ENCODE data around the gene OSBPL2.
A peak's percentile ranks its signal among the peaks of the same experiment; 100 is the strongest.

Gene OSBPL2

DNA sequence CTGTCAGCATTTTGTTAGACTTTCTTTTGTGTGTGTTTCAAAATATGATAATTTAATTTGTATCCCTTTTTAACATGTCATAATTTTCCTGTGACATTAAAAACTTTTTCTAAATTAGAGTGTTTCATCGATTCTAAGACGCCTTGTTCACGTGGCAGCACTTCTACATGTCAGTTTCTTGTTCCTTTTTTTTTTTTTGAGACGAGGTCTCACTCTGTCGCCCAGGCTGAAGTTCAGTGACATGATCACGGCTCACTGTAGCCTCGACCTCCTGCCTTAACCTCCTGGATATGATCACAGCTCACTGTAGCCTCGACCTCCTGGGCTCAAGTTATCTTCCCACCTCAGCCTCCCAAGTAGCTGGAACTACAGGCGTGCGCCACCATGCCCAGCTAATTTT lies 36.9 kb downstream of the OSBPL2 start:
- H3K4me3 ChIP-seq (ENCODE audit: low read depth, low read length) = no peak overlapping the region
- no peak for DNase-seq
- no CpG with 5 or more reads among the region's 10 CpGs for WGBS (ENCODE audit: extremely low coverage, insufficient coverage, insufficient read length)

DNA sequence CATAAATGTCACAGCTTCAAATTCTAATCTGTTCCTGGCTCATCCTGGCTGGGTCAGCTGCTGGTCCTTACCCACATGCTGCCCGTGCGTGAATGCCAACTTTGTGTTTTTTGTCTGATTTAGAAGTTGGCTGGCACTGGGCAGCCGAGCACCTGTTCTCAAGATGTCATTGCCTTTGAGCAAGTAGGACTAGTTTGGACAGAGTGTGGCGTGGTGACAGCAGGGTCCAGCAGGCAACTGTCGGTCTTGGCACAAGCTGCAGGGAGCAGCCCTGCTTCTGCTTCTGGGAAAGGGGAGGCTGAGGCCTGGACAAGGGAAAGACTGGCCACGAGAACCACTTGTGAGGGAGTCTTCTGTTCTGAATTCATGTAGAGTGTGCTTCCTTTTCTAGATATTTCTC lies 38.1 kb downstream of the OSBPL2 start:
- Histone ChIP-seq H3K14ac (ENCODE audit: low read length) (no peak overlapping the region), H3K27me3 (ENCODE audit: insufficient read depth, low read length) (no peaks in the 10 kb centered on the region), H3K9ac (ENCODE audit: low read length) (no peak overlapping the region), H3K4me3 (ENCODE audit: low read depth, low read length) (no peak overlapping the region), H3K4me2 (ENCODE audit: low read length) (no peak overlapping the region), H3K79me2 (ENCODE audit: control insufficient read depth, insufficient read depth, low read length, poor library complexity) (peaks cover 2% of the 10 kb centered on the region), H3K9me3 (ENCODE audit: insufficient read depth, low read depth, low read length) (peaks cover 5% of the 10 kb centered on the region), H3K27ac (ENCODE audit: low read depth, low read length) (no peak overlapping the region), H3K23ac (ENCODE audit: low read length) (no peak overlapping the region), H2AK5ac (ENCODE audit: low read length) (no peak overlapping the region), H3K36me3 (ENCODE audit: control insufficient read depth in 1 of 2, insufficient read depth in 2 of 2, low read length in 2 of 2) (peaks cover 64 to 69% of the 10 kb centered on the region in 2 experiments), H2BK12ac (ENCODE audit: low read length) (no peak overlapping the region), H3K79me1 (ENCODE audit: low read length) (no peaks in the 10 kb centered on the region), H2BK5ac (ENCODE audit: low read depth, low read length, poor library complexity) (no peak overlapping the region), H3K4ac (ENCODE audit: low read depth, low read length) (no peak overlapping the region), H4K91ac (ENCODE audit: low read depth, low read length) (no peak overlapping the region), H3K4me1 (ENCODE audit: control insufficient read depth in 1 of 2, insufficient read depth in 2 of 2, low read length in 2 of 2) (peaks cover 0 to 2% of the 10 kb centered on the region in 2 experiments), H4K8ac (ENCODE audit: low read depth, low read length) (no peak overlapping the region), H2BK120ac (ENCODE audit: insufficient read depth, low read length, poor library complexity) (no peak overlapping the region), H2AFZ (ENCODE audit: insufficient read depth, low read length, poor library complexity) (no peak overlapping the region), H4K12ac (ENCODE audit: low read depth, low read length) (no peak overlapping the region), H3K18ac (ENCODE audit: low read length) (no peak overlapping the region)
- WGBS (ENCODE audit: extremely low coverage, insufficient coverage, insufficient read length) = no CpG with 5 or more reads among the region's 6 CpGs
- no peak for DNase-seq

More for the DNA sequence above, 36.9 kb downstream of the OSBPL2 start:
- peaks cover 2% of the 10 kb centered on the region for H3K79me2 ChIP-seq (ENCODE audit: control insufficient read depth, insufficient read depth, low read length, poor library complexity)
- H3K4ac ChIP-seq (ENCODE audit: low read depth, low read length) = no peak overlapping the region
- no peak overlapping the region for H3K9ac ChIP-seq (ENCODE audit: low read length)
- no peak overlapping the region for H2AFZ ChIP-seq (ENCODE audit: insufficient read depth, low read length, poor library complexity)
- peaks cover 58 to 62% of the 10 kb centered on the region in 2 experiments for H3K36me3 ChIP-seq (ENCODE audit: control insufficient read depth in 1 of 2, insufficient read depth in 2 of 2, low read length in 2 of 2)
- peaks cover 2% of the 10 kb centered on the region for H3K9me3 ChIP-seq (ENCODE audit: insufficient read depth, low read depth, low read length)
- no peak overlapping the region for H4K12ac ChIP-seq (ENCODE audit: low read depth, low read length)
- no peak overlapping the region for H2BK12ac ChIP-seq (ENCODE audit: low read length)
- no peaks in the 10 kb centered on the region for H3K27me3 ChIP-seq (ENCODE audit: insufficient read depth, low read length)
- no peak overlapping the region for H3K18ac ChIP-seq (ENCODE audit: low read length)
- H2BK120ac ChIP-seq (ENCODE audit: insufficient read depth, low read length, poor library complexity) = no peak overlapping the region
- H3K23ac ChIP-seq (ENCODE audit: low read length) = no peak overlapping the region
- no peak overlapping the region for H2BK5ac ChIP-seq (ENCODE audit: low read depth, low read length, poor library complexity)
- no peak overlapping the region for H3K4me2 ChIP-seq (ENCODE audit: low read length)
- no peak overlapping the region for H3K27ac ChIP-seq (ENCODE audit: low read depth, low read length)
- H2AK5ac ChIP-seq (ENCODE audit: low read length) = no peak overlapping the region
- H3K14ac ChIP-seq (ENCODE audit: low read length) = no peak overlapping the region
- H4K8ac ChIP-seq (ENCODE audit: low read depth, low read length) = no peak overlapping the region
- peaks cover 0 to 2% of the 10 kb centered on the region in 2 experiments for H3K4me1 ChIP-seq (ENCODE audit: control insufficient read depth in 1 of 2, insufficient read depth in 2 of 2, low read length in 2 of 2)
- H4K91ac ChIP-seq (ENCODE audit: low read depth, low read length) = no peak overlapping the region
- no peaks in the 10 kb centered on the region for H3K79me1 ChIP-seq (ENCODE audit: low read length)

DNA sequence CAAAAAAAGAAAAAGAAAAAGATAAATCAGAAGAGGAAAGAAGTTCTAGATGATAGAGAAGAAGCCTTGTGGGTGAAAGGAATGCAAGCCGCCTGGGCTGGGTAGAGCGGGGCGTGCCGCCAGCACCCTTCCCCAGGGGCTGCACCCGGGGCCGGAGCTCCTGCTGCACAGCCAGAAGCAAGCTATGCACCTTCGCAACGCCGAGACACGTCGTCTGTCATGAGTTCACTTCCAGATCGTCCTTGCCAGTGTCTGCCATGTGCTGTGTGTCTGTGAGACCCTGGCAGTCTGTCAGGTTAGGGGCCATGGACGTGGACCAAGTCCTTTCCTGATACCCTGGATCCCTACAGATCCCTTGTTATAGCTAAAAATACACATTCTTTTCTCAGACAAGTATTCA lies 38.9 kb downstream of the OSBPL2 start:
- H3K4me3 ChIP-seq (ENCODE audit: low read depth, low read length) = no peak overlapping the region
- no peak overlapping the region for H2AK5ac ChIP-seq (ENCODE audit: low read length)
- H3K18ac ChIP-seq (ENCODE audit: low read length) = no peak overlapping the region
- peak in 1 of 2 donors; percentile 3 for DNase-seq
- peaks cover 2% of the 10 kb centered on the region for H3K79me2 ChIP-seq (ENCODE audit: control insufficient read depth, insufficient read depth, low read length, poor library complexity)
- H3K14ac ChIP-seq (ENCODE audit: low read length) = no peak overlapping the region
- no peak overlapping the region for H4K91ac ChIP-seq (ENCODE audit: low read depth, low read length)
- H3K4me1 ChIP-seq (ENCODE audit: control insufficient read depth in 1 of 2, insufficient read depth in 2 of 2, low read length in 2 of 2) = peaks cover 2% of the 10 kb centered on the region in 2 experiments
- no peak overlapping the region for H2BK12ac ChIP-seq (ENCODE audit: low read length)
- peaks cover 63 to 68% of the 10 kb centered on the region in 2 experiments for H3K36me3 ChIP-seq (ENCODE audit: control insufficient read depth in 1 of 2, insufficient read depth in 2 of 2, low read length in 2 of 2)
- H4K8ac ChIP-seq (ENCODE audit: low read depth, low read length) = no peak overlapping the region
- no peak overlapping the region for H3K4me2 ChIP-seq (ENCODE audit: low read length)
- no peaks in the 10 kb centered on the region for H3K79me1 ChIP-seq (ENCODE audit: low read length)
- no peak overlapping the region for H4K12ac ChIP-seq (ENCODE audit: low read depth, low read length)
- no peak overlapping the region for H2BK5ac ChIP-seq (ENCODE audit: low read depth, low read length, poor library complexity)
- no peaks in the 10 kb centered on the region for H3K27me3 ChIP-seq (ENCODE audit: insufficient read depth, low read length)
- no peak overlapping the region for H3K9ac ChIP-seq (ENCODE audit: low read length)
- no peak overlapping the region for H3K23ac ChIP-seq (ENCODE audit: low read length)
- no peak overlapping the region for H2BK120ac ChIP-seq (ENCODE audit: insufficient read depth, low read length, poor library complexity)
- H3K27ac ChIP-seq (ENCODE audit: low read depth, low read length) = no peak overlapping the region
- H3K4ac ChIP-seq (ENCODE audit: low read depth, low read length) = no peak overlapping the region
- H3K9me3 ChIP-seq (ENCODE audit: insufficient read depth, low read depth, low read length) = peaks cover 5% of the 10 kb centered on the region
- H2AFZ ChIP-seq (ENCODE audit: insufficient read depth, low read length, poor library complexity) = no peak overlapping the region
- no CpG with 5 or more reads among the region's 13 CpGs for WGBS (ENCODE audit: extremely low coverage, insufficient coverage, insufficient read length)

- Histone ChIP-seq H2BK12ac (ENCODE audit: low read length) (no peak overlapping the region), H2AK5ac (ENCODE audit: low read length) (no peak overlapping the region), H3K27me3 (ENCODE audit: insufficient read depth, low read length) (no peaks in the 10 kb centered on the region), H3K4me2 (ENCODE audit: low read length) (no peak overlapping the region), H3K9me3 (ENCODE audit: insufficient read depth, low read depth, low read length) (peaks cover 5% of the 10 kb centered on the region), H3K4me1 (ENCODE audit: control insufficient read depth in 1 of 2, insufficient read depth in 2 of 2, low read length in 2 of 2) (peaks cover 13 to 18% of the 10 kb centered on the region in 2 experiments), H3K9ac (ENCODE audit: low read length) (no peak overlapping the region), H3K79me2 (ENCODE audit: control insufficient read depth, insufficient read depth, low read length, poor library complexity) (peaks cover 2% of the 10 kb centered on the region), H2BK5ac (ENCODE audit: low read depth, low read length, poor library complexity) (no peak overlapping the region), H3K79me1 (ENCODE audit: low read length) (no peaks in the 10 kb centered on the region), H2AFZ (ENCODE audit: insufficient read depth, low read length, poor library complexity) (no peak overlapping the region), H2BK120ac (ENCODE audit: insufficient read depth, low read length, poor library complexity) (no peak overlapping the region), H3K4me3 (ENCODE audit: low read depth, low read length) (no peak overlapping the region), H3K4ac (ENCODE audit: low read depth, low read length) (no peak overlapping the region), H3K23ac (ENCODE audit: low read length) (no peak overlapping the region), H4K12ac (ENCODE audit: low read depth, low read length) (no peak overlapping the region), H3K14ac (ENCODE audit: low read length) (no peak overlapping the region), H4K8ac (ENCODE audit: low read depth, low read length) (no peak overlapping the region), H3K18ac (ENCODE audit: low read length) (no peak overlapping the region), H3K27ac (ENCODE audit: low read depth, low read length) (no peak overlapping the region), H4K91ac (ENCODE audit: low read depth, low read length) (no peak overlapping the region), H3K36me3 (ENCODE audit: control insufficient read depth in 1 of 2, insufficient read depth in 2 of 2, low read length in 2 of 2) (peaks cover 46 to 56% of the 10 kb centered on the region in 2 experiments)
- no peak for DNase-seq
- no CpG with 5 or more reads among the region's 4 CpGs for WGBS (ENCODE audit: extremely low coverage, insufficient coverage, insufficient read length)
These were observed 42.0 kb downstream of the OSBPL2 start for GRCh38 chr20:62280303-62280702.

Data from trophoblast cell (in vitro differentiated cells and primary cell).